Activated CD8-positive, alpha-beta memory T cell treated with anti-CD3 and anti-CD28 coated beads for 4 hours (primary cell): Measurements from ENCODE around the gene TADA3.
"Not testable (repeated sequence)": the region's sequence is repeated elsewhere in the genome, so short reads cannot be mapped to it uniquely, and the experiment has no call there.

ENCODE experiments used
- DNase-seq, 2 donors: peaks; one replicate each; pipeline ENCODE4 v3.0.0-alpha.2; 2020; ENCODE audit warnings: low read depth in 2 of 2

The TADA3 gene

GRCh38 chr3:9784965-9785364 is 7.3 kb downstream of the TADA3 start:
- no peak for DNase-seq

- DNase-seq = no peak
These were observed 8.3 kb downstream of the TADA3 start for GRCh38 chr3:9783954-9784353.

GRCh38 chr3:9782770-9783169 is 9.5 kb downstream of the TADA3 start:
- no peak for DNase-seq

- DNase-seq = no peak
These were observed 10.2 kb downstream of the TADA3 start for GRCh38 chr3:9781978-9782603.

GRCh38 chr3:9781551-9781950 is 10.7 kb downstream of the TADA3 start:
- no peak for DNase-seq

- no peak for DNase-seq
These were observed 11.4 kb downstream of the TADA3 start for GRCh38 chr3:9780910-9781309.

- no peak for DNase-seq
These were observed 11.8 kb downstream of the TADA3 start for GRCh38 chr3:9780458-9780812.

GRCh38 chr3:9779721-9780457 is 12.4 kb downstream of the TADA3 start:
- DNase-seq = no peak

- no peak for DNase-seq
These were observed 13.1 kb downstream of the TADA3 start for GRCh38 chr3:9779075-9779593.

- DNase-seq = peak in 1 of 2 donors; percentile 36
These were observed 13.9 kb downstream of the TADA3 start for GRCh38 chr3:9778143-9779074.

- no peak for DNase-seq
These were observed 14.6 kb downstream of the TADA3 start for GRCh38 chr3:9777694-9778021.

- no peak for DNase-seq
These were observed 15.2 kb downstream of the TADA3 start for GRCh38 chr3:9776896-9777693.

GRCh38 chr3:9771007-9771406 is 21.3 kb downstream of the TADA3 start:
- DNase-seq = not testable (repeated sequence)

- DNase-seq = no peak
These were observed 21.9 kb downstream of the TADA3 start for GRCh38 chr3:9770276-9770812.

GRCh38 chr3:9769426-9770275 is 22.6 kb downstream of the TADA3 start, which contains the start of gene CAMK1:
Gene CAMK1 (minus strand): TSS chr3:9769947. CDS start chr3:9767749, 2,198 bp downstream.
- DNase-seq = no peak

GRCh38 chr3:9769012-9769411 is 23.3 kb downstream of the TADA3 start:
- DNase-seq = no peak

GRCh38 chr3:9768141-9768775 is 24.0 kb downstream of the TADA3 start:
- no peak for DNase-seq

- no peak for DNase-seq
These were observed 24.9 kb downstream of the TADA3 start for GRCh38 chr3:9767418-9767817.

- DNase-seq = no peak
These were observed 26.4 kb downstream of the TADA3 start for GRCh38 chr3:9765865-9766264.

- DNase-seq = no peak
These were observed 29.4 kb downstream of the TADA3 start for GRCh38 chr3:9762871-9763270.
